Measurements from ENCODE around the gene KRT17.
"Not testable (repeated sequence)": the region's sequence is repeated elsewhere in the genome, so short reads cannot be mapped to it uniquely, and the experiment has no call there.

Gene KRT17

DNA sequence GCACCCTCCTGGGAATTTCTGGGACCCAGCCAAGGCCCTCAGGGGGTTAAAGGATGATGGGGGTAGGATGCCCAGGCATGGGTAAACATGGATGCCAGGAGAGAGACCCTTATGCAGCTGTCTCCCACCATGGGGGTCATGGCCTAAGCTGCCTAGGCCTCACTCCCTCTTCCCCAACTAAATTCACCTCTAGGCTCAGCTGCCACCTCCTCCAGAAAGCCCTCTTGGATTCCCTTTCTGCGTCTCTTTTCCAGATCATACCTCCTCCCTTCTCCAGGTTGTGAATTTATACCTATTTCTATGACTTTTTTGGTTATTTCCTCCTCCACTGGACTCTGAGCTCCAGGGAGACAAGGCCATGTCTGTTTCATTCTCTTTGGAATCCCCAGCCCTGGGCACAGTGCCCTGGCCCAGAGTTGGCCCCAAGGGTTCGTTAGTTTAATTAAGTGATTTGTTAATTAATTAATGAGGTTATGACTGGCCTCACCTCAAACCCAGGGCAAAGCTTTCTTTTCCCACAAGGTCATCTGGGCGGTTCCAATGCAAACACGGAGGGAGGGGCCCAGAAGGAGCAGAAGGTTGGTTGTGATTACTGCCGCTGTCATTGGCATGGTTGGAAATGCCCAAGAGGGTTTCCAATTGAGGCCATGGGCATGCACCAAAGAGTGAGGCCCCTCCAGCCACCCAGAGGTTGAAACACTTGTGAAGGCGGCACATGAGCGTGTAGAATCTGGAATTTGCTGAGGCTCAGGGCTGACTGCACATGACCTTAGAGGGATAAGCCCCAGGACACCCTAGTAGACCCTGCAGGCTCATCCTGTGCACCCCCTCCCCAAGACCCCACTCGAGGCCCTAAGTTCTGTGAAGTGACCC is 6.9 kb upstream of the KRT17 start:
- ChIA-PET POLR2A (interaction anchor here (0.6 kb wide), 1 partner anchor 714 kb away, joined by 7 read pairs; no protein-coding TSS in a partner anchor), CTCF (no interaction called here)
- DNase-seq: no peak
- Histone ChIP-seq H3K4me3 (ENCODE audit: control insufficient read depth in 1 of 7, extremely low read depth in 1 of 7, insufficient read depth in 4 of 7, low read depth in 2 of 7, low read length in 6 of 7) (no peak overlapping the region), H3K4me1 (ENCODE audit: control extremely low read depth in 1 of 4, control insufficient read depth in 4 of 4, insufficient read depth in 4 of 4, low read length in 3 of 4) (peaks cover 0 to 5% (median under 1%) of the 10 kb centered on the region in 4 experiments), H3K27me3 (replicated peaks in 2 of 5; ENCODE audit: control insufficient read depth in 4 of 5, insufficient read depth in 5 of 5, low read length in 4 of 5) (no peaks in the 10 kb centered on the region), H3K9me3 (ENCODE audit: control extremely low read depth in 1 of 5, control insufficient read depth in 4 of 5, insufficient read depth in 2 of 5, low read depth in 1 of 5, low read length in 4 of 5) (no peaks in the 10 kb centered on the region), H3K36me3 (ENCODE audit: control insufficient read depth in 4 of 4, insufficient read depth in 4 of 4, low read length in 3 of 4) (no peaks in the 10 kb centered on the region), H3K27ac (ENCODE audit: insufficient read depth in 1 of 2, low read depth in 1 of 2, low read length in 2 of 2, poor library complexity in 1 of 2, severe bottlenecking in 2 of 2) (no peak overlapping the region)
- WGBS (ENCODE audit: insufficient coverage): 99% methylated on average over 8 of the region's 8 CpGs

DNA sequence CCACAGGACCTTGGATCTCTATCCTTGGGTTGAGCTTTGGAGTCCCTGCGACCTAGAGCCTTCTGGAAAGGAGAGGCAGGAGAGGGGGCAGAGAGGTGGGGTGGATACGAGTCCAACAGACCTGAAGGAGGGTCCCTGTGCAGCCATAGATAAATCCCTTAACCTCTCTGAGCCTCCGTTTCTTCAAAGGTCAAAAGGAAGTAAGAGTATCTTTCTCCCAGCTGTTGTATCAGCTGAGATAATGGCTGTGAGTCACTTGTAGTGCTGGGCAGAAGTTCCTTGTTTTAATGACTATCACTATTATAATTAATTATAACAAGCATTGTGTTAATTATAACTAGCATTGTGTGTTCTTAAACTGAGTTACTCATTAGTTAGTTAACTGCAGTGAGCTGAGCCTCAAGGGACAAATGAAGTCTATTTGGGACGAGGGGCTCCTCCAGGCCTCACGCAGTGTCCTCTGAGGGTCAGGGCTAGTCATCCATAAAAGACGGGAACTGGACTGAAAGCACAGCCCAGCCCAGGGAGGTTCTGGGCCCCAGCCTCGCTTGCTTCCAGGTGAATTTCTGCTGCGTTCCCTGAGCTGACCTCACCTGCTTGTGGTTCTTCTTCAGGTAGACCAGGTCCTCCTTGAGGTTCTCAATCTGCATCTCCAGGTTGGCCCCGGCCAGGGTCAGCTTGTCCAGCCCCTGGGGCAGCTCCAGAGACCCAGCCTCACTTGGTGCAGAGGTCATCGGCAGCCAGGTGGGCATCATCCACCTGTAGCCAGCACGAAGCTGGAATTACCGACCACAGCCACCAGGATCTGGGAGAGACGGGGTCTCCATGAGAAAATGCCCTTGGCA is 5.7 kb upstream of the KRT17 start:
- no peak for DNase-seq
- POLR2A ChIA-PET: no interaction called here
- CTCF ChIA-PET: interaction anchor here (2.2 to 2.5 kb wide), 2 partner anchors 18 to 20 kb away, joined by 5 to 9 read pairs; no protein-coding TSS in a partner anchor
- Histone ChIP-seq H3K4me3 (ENCODE audit: control insufficient read depth in 1 of 7, extremely low read depth in 1 of 7, insufficient read depth in 4 of 7, low read depth in 2 of 7, low read length in 6 of 7) (no peak overlapping the region), H3K27ac (ENCODE audit: insufficient read depth in 1 of 2, low read depth in 1 of 2, low read length in 2 of 2, poor library complexity in 1 of 2, severe bottlenecking in 2 of 2) (no peak overlapping the region), H3K36me3 (ENCODE audit: control insufficient read depth in 4 of 4, insufficient read depth in 4 of 4, low read length in 3 of 4) (no peaks in the 10 kb centered on the region), H3K27me3 (replicated peaks in 2 of 5; ENCODE audit: control insufficient read depth in 4 of 5, insufficient read depth in 5 of 5, low read length in 4 of 5) (no peaks in the 10 kb centered on the region), H3K9me3 (ENCODE audit: control extremely low read depth in 1 of 5, control insufficient read depth in 4 of 5, insufficient read depth in 2 of 5, low read depth in 1 of 5, low read length in 4 of 5) (no peaks in the 10 kb centered on the region), H3K4me1 (ENCODE audit: control extremely low read depth in 1 of 4, control insufficient read depth in 4 of 4, insufficient read depth in 4 of 4, low read length in 3 of 4) (peaks cover 0 to 4% (median under 1%) of the 10 kb centered on the region in 4 experiments)
- 95% methylated on average over 12 of the region's 13 CpGs for WGBS (ENCODE audit: insufficient coverage)

DNA sequence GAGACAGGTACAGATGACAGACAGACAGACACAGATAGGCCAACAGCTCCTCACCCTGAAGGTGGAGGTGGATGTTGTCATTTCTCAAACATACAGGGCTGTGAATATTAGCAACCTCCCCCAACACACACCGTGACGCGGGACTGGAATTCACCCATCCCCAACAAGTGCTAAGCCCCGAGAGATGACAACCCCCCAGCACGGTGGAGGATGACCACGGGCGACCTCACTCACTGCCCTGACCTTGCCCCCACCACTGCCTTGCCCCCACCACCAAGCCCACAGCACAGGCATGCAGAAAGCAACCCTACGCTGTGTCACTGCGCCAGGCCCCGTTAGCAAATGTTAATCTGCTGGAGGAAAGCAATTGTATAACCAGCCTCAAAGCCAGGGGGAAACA is 4.9 kb upstream of the KRT17 start:
- H3K4me3 ChIP-seq (ENCODE audit: control insufficient read depth in 1 of 7, extremely low read depth in 1 of 7, insufficient read depth in 4 of 7, low read depth in 2 of 7, low read length in 6 of 7): no peak overlapping the region
- CTCF ChIA-PET: interaction anchor here (0.6 to 2.5 kb wide), 4 partner anchors 19 to 308 kb away, joined by 3 to 9 read pairs (median 4); no protein-coding TSS in a partner anchor
- 83% methylated on average over 2 of the region's 10 CpGs for WGBS (ENCODE audit: insufficient coverage)
- no peaks in the 10 kb centered on the region for H3K36me3 ChIP-seq (ENCODE audit: control insufficient read depth in 4 of 4, insufficient read depth in 4 of 4, low read length in 3 of 4)
- POLR2A ChIA-PET: no interaction called here
- no peak overlapping the region for H3K27ac ChIP-seq (ENCODE audit: insufficient read depth in 1 of 2, low read depth in 1 of 2, low read length in 2 of 2, poor library complexity in 1 of 2, severe bottlenecking in 2 of 2)
- no peaks in the 10 kb centered on the region for H3K9me3 ChIP-seq (ENCODE audit: control extremely low read depth in 1 of 5, control insufficient read depth in 4 of 5, insufficient read depth in 2 of 5, low read depth in 1 of 5, low read length in 4 of 5)
- DNase-seq: no peak
- no peaks in the 10 kb centered on the region for H3K4me1 ChIP-seq (ENCODE audit: control extremely low read depth in 1 of 4, control insufficient read depth in 4 of 4, insufficient read depth in 4 of 4, low read length in 3 of 4)
- no peaks in the 10 kb centered on the region for H3K27me3 ChIP-seq (replicated peaks in 2 of 5; ENCODE audit: control insufficient read depth in 4 of 5, insufficient read depth in 5 of 5, low read length in 4 of 5)

DNA sequence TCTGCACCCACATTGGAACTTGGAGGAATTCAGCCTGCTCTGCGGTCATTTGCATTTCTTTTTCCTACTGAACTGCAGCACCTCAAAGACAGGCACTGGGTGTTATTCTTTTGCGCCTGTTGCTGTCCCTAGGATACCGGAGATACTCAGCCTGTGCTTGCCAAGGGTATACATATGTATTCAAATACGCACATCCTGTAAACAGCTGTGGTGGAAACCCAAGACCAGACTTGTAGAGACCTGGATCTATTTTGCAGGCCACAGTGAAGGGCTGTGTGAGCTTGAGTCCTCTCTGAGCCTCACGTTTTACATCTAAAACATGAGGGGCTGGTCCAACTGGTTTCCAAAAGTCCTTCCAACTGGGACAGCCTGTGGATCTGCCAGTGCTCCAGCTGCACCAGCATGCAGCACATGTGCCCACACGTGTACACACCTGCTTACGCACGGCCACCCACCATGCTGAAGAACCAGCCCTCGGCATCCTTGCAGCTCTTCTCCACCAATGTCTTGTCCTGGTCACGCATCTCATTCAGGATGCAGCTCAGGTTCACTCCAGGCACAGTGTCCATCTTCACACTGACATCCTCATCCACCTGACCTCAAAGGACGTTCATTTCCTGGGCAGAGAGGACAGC is 4.4 kb upstream of the KRT17 start:
- CTCF ChIA-PET: interaction anchor here (0.6 to 2.5 kb wide), 5 partner anchors 19 to 307 kb away, joined by 3 to 9 read pairs (median 3); no protein-coding TSS in a partner anchor
- H3K4me1 ChIP-seq (ENCODE audit: control extremely low read depth in 1 of 4, control insufficient read depth in 4 of 4, insufficient read depth in 4 of 4, low read length in 3 of 4); POLR2A ChIA-PET; DNase-seq; H3K27ac ChIP-seq (ENCODE audit: insufficient read depth in 1 of 2, low read depth in 1 of 2, low read length in 2 of 2, poor library complexity in 1 of 2, severe bottlenecking in 2 of 2); H3K27me3 ChIP-seq (replicated peaks in 2 of 5; ENCODE audit: control insufficient read depth in 4 of 5, insufficient read depth in 5 of 5, low read length in 4 of 5); H3K36me3 ChIP-seq (ENCODE audit: control insufficient read depth in 4 of 4, insufficient read depth in 4 of 4, low read length in 3 of 4); H3K9me3 ChIP-seq (ENCODE audit: control extremely low read depth in 1 of 5, control insufficient read depth in 4 of 5, insufficient read depth in 2 of 5, low read depth in 1 of 5, low read length in 4 of 5); H3K4me3 ChIP-seq (ENCODE audit: control insufficient read depth in 1 of 7, extremely low read depth in 1 of 7, insufficient read depth in 4 of 7, low read depth in 2 of 7, low read length in 6 of 7): not testable (repeated sequence)
- WGBS (ENCODE audit: insufficient coverage): 91% methylated on average over 5 of the region's 11 CpGs

DNA sequence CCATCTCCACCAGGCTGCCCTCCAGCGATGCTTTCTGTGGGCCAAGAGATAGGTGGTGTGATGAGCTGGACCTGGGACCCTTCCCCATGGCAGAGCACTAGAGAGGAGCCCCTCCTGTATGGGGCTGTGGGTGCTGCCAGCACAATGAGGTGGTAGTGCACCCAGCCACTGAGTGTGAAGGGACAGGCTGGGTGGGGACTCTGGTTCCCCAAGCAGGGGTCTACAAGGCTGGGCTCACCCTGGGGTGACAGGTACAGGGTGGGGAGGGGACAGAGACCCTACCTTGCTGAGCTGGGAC is 3.6 kb upstream of the KRT17 start:
- H3K9me3 ChIP-seq (ENCODE audit: control extremely low read depth in 1 of 5, control insufficient read depth in 4 of 5, insufficient read depth in 2 of 5, low read depth in 1 of 5, low read length in 4 of 5); H3K4me3 ChIP-seq (ENCODE audit: control insufficient read depth in 1 of 7, extremely low read depth in 1 of 7, insufficient read depth in 4 of 7, low read depth in 2 of 7, low read length in 6 of 7); POLR2A ChIA-PET; H3K4me1 ChIP-seq (ENCODE audit: control extremely low read depth in 1 of 4, control insufficient read depth in 4 of 4, insufficient read depth in 4 of 4, low read length in 3 of 4); H3K36me3 ChIP-seq (ENCODE audit: control insufficient read depth in 4 of 4, insufficient read depth in 4 of 4, low read length in 3 of 4); H3K27me3 ChIP-seq (replicated peaks in 2 of 5; ENCODE audit: control insufficient read depth in 4 of 5, insufficient read depth in 5 of 5, low read length in 4 of 5); DNase-seq; H3K27ac ChIP-seq (ENCODE audit: insufficient read depth in 1 of 2, low read depth in 1 of 2, low read length in 2 of 2, poor library complexity in 1 of 2, severe bottlenecking in 2 of 2): not testable (repeated sequence)
- CTCF ChIA-PET: interaction anchor here (2.5 kb wide), 1 partner anchor 18 kb away, joined by 5 read pairs; no protein-coding TSS in a partner anchor
- no CpG with 5 or more reads among the region's 1 CpG for WGBS (ENCODE audit: insufficient coverage)

DNA sequence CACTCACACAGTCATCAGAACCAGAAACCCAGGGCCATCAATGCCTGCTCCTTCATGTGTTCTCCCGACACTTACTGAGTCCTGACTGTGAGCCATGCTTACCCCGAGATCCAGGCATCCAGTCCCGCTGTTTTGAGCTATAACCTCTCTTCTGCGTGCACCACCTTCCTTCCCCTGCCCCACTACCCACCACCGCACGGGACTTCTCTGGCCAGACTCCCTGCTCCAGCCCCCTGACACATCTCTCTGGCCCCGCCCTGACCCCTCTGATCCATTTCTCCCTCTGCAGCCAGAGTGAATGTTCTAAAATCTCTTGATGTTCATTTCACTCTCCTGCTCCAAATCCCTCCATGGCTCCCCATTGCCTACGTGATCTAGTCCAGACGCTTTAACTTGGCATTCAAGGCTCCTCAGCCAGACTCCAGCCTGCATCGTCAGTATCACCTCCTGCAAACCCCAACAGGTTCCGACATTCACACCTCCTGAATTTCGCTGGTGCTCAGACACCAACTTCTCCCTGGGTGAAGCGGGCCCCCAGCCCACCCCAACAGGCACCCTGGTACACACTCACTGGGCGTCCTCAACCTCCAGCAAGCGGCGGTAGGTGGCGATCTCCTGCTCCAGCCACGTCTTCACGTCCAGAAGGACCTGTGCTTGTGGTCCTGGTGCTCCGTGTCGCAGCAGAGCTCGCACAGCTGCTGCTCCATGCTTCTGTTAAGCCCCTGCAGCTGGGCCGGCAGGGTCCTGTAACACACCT is 3.1 kb upstream of the KRT17 start:
- POLR2A ChIA-PET: no interaction called here
- no peak for DNase-seq
- no peaks in the 10 kb centered on the region for H3K4me1 ChIP-seq (ENCODE audit: control extremely low read depth in 1 of 4, control insufficient read depth in 4 of 4, insufficient read depth in 4 of 4, low read length in 3 of 4)
- H3K36me3 ChIP-seq (ENCODE audit: control insufficient read depth in 4 of 4, insufficient read depth in 4 of 4, low read length in 3 of 4): no peaks in the 10 kb centered on the region
- no peak overlapping the region for H3K27ac ChIP-seq (ENCODE audit: insufficient read depth in 1 of 2, low read depth in 1 of 2, low read length in 2 of 2, poor library complexity in 1 of 2, severe bottlenecking in 2 of 2)
- 92% methylated on average over 19 of the region's 23 CpGs for WGBS (ENCODE audit: insufficient coverage)
- no peak overlapping the region for H3K4me3 ChIP-seq (ENCODE audit: control insufficient read depth in 1 of 7, extremely low read depth in 1 of 7, insufficient read depth in 4 of 7, low read depth in 2 of 7, low read length in 6 of 7)
- CTCF ChIA-PET: interaction anchor here (2.5 kb wide), 1 partner anchor 18 kb away, joined by 5 read pairs; no protein-coding TSS in a partner anchor
- H3K9me3 ChIP-seq (ENCODE audit: control extremely low read depth in 1 of 5, control insufficient read depth in 4 of 5, insufficient read depth in 2 of 5, low read depth in 1 of 5, low read length in 4 of 5): no peaks in the 10 kb centered on the region
- no peaks in the 10 kb centered on the region for H3K27me3 ChIP-seq (replicated peaks in 2 of 5; ENCODE audit: control insufficient read depth in 4 of 5, insufficient read depth in 5 of 5, low read length in 4 of 5)

Data from common myeloid progenitor, CD34-positive (primary cell).